IMR-90 (cell line): ENCODE measurements around the gene GLIS1. TPM values are rescaled to one million over a fixed set of nuclear protein-coding genes. Genes with fewer than 3 reads are reported as not detected.

Experiments
- ATAC-seq: fragments of 200-7000 bp; cut with Tn5 transposase; 2 replicates; pipeline ENCODE4 v1.9.1; 2020; ENCODE audit warnings: low read depth, mild to moderate bottlenecking, moderate library complexity
- BruUV-seq: library from RNA; stranded (reverse); fragments of 400-500 nt; replicated peaks from 2 replicates; lab custom pipeline; 2021; lab: Mats Ljungman, UMichigan
- CTCF ChIA-PET: fragments of 300-600 bp; formaldehyde crosslinking; extraction: SDS; loops from one replicate; lab custom pipeline; 2021; ENCODE audit warnings: antibody characterized with exemption; lab: Yijun Ruan, JAX
- POLR2A ChIA-PET: fragments of 300-600 bp; sonication (Branson Sonifier 250); formaldehyde crosslinking; loops from one replicate; lab custom pipeline; 2022; ENCODE audit warnings: antibody characterized with exemption; ENCODE audit not compliant: unreplicated experiment; lab: Charles Lee
- DNase-seq: peaks from one replicate; pipeline ENCODE4 v3.0.0; 2013
- H2AFZ ChIP-seq: replicated peaks from 2 replicates; pipeline ENCODE3; 2013; ENCODE audit warnings: low read length, mild to moderate bottlenecking; ENCODE audit not compliant: poor library complexity
- H2AK5ac ChIP-seq: 2 replicates; pipeline ENCODE4 v1.6.1; 2013; ENCODE audit warnings: low read depth, low read length, inconsistent platforms
- H2AK9ac ChIP-seq: replicated peaks from 2 replicates; pipeline ENCODE3; 2013; ENCODE audit warnings: mild to moderate bottlenecking, low read depth, low read length, moderate library complexity; ENCODE audit not compliant: poor library complexity
- H2BK120ac ChIP-seq: 2 replicates; pipeline ENCODE4 v1.6.1; 2013; ENCODE audit warnings: low read depth, low read length, inconsistent platforms
- H2BK15ac ChIP-seq: 3 replicates; pipeline ENCODE4 v1.6.1; 2013; ENCODE audit warnings: low read depth, low read length, inconsistent platforms
- H2BK20ac ChIP-seq: 2 replicates; pipeline ENCODE4 v1.6.1; 2013; ENCODE audit warnings: low read depth, mild to moderate bottlenecking, inconsistent platforms, low read length, moderate library complexity
- H2BK5ac ChIP-seq: 2 replicates; pipeline ENCODE4 v1.6.1; 2013; ENCODE audit warnings: mild to moderate bottlenecking, low read depth, low read length, inconsistent platforms; ENCODE audit not compliant: poor library complexity, severe bottlenecking
- H3K14ac ChIP-seq: replicated peaks from 2 replicates; pipeline ENCODE4 v1.6.1; 2013; ENCODE audit warnings: low read depth, low read length, inconsistent platforms
- H3K18ac ChIP-seq: 2 replicates; pipeline ENCODE4 v1.6.1; 2013; ENCODE audit warnings: low read depth, low read length, control low read depth
- H3K23ac ChIP-seq: 2 replicates; pipeline ENCODE4 v1.6.1; 2013; ENCODE audit warnings: low read depth, low read length, inconsistent platforms
- H3K27ac ChIP-seq: 2 replicates; pipeline ENCODE4 v1.5.1; 2013; ENCODE audit warnings: mild to moderate bottlenecking, control low read depth, low read length; ENCODE audit not compliant: insufficient read depth
- H3K27me3 ChIP-seq: 2 replicates; pipeline ENCODE4 v1.6.1; 2013; ENCODE audit warnings: low read length; ENCODE audit not compliant: control insufficient read depth, insufficient read depth
- H3K36me3 ChIP-seq: 2 replicates; pipeline ENCODE4 v1.6.1; 2013; ENCODE audit warnings: low read length, mixed read lengths; ENCODE audit not compliant: control insufficient read depth, insufficient read depth
- H3K4ac ChIP-seq: 2 replicates; pipeline ENCODE4 v1.6.1; 2013; ENCODE audit warnings: low read depth, low read length, inconsistent platforms
- H3K4me1 ChIP-seq: 2 replicates; pipeline ENCODE4 v1.6.1; 2013; ENCODE audit warnings: low read length, mixed read lengths; ENCODE audit not compliant: control insufficient read depth, insufficient read depth
- H3K4me2 ChIP-seq: 2 replicates; pipeline ENCODE4 v1.6.1; 2013; ENCODE audit warnings: low read depth, mild to moderate bottlenecking, control low read depth, low read length, moderate library complexity
- H3K4me3 ChIP-seq: 2 replicates; pipeline ENCODE4 v1.5.1; 2013; ENCODE audit warnings: low read depth, mild to moderate bottlenecking, control low read depth, low read length, moderate library complexity; ENCODE audit not compliant: insufficient read depth
- H3K56ac ChIP-seq: 2 replicates; pipeline ENCODE4 v1.6.1; 2013; ENCODE audit warnings: low read length, inconsistent platforms; ENCODE audit not compliant: insufficient read depth; ENCODE audit errors: extremely low read depth
- H3K79me1 ChIP-seq, 2 experiments: 2 replicates each; pipeline ENCODE4 v1.6.1; 2013; ENCODE audit warnings: low read length in 2 of 2, inconsistent platforms in 1 of 2, low read depth in 1 of 2
- H3K9ac ChIP-seq: 2 replicates; pipeline ENCODE4 v1.6.1; 2013; ENCODE audit warnings: low read depth, low read length, control low read depth
- H3K9me1 ChIP-seq: 2 replicates; pipeline ENCODE4 v1.6.1; 2013; ENCODE audit warnings: low read length, inconsistent platforms; ENCODE audit not compliant: insufficient read depth
- H3K9me3 ChIP-seq: 2 replicates; pipeline ENCODE4 v1.6.1; 2013; ENCODE audit warnings: low read length; ENCODE audit not compliant: control insufficient read depth, insufficient read depth
- H4K20me1 ChIP-seq: 2 replicates; pipeline ENCODE4 v1.6.1; 2013; ENCODE audit warnings: low read length, inconsistent platforms; ENCODE audit not compliant: insufficient read depth
- H4K5ac ChIP-seq: 2 replicates; pipeline ENCODE4 v1.6.1; 2013; ENCODE audit warnings: mild to moderate bottlenecking, low read depth, low read length, control low read depth
- H4K8ac ChIP-seq, 2 experiments: 2 replicates each; pipeline ENCODE4 v1.6.1; 2013; ENCODE audit warnings: low read depth in 2 of 2, low read length in 2 of 2, control low read depth in 1 of 2, inconsistent platforms in 1 of 2
- H4K91ac ChIP-seq: 2 replicates; pipeline ENCODE4 v1.6.1; 2013; ENCODE audit warnings: low read depth, low read length, inconsistent platforms; ENCODE audit not compliant: insufficient read depth
- BHLHE40 ChIP-seq: fragments of 150-350 bp; IDR thresholded peaks from 2 replicates; pipeline ENCODE4 v1.6.1; 2016; ENCODE audit warnings: mild to moderate bottlenecking, low read depth, low read length
- CEBPB ChIP-seq: IDR thresholded peaks from 2 replicates; pipeline ENCODE4 v1.6.1; 2012; ENCODE audit warnings: low read depth, low read length, improper control_type of control experiment
- CHD1 ChIP-seq: IDR thresholded peaks from 2 replicates; pipeline ENCODE4 v1.6.1; 2012; ENCODE audit warnings: low read depth, low read length, improper control_type of control experiment
- FOS ChIP-seq: fragments of 150-350 bp; IDR thresholded peaks from 2 replicates; pipeline ENCODE4 v1.6.1; 2016; ENCODE audit warnings: low read depth, low read length
- MAFK ChIP-seq: IDR thresholded peaks from 2 replicates; pipeline ENCODE4 v1.6.1; 2012; ENCODE audit warnings: low read depth, low read length, improper control_type of control experiment
- MAZ ChIP-seq: IDR thresholded peaks from 2 replicates; pipeline ENCODE4 v1.6.1; 2012; ENCODE audit warnings: low read depth, mild to moderate bottlenecking, low read length, improper control_type of control experiment, moderate library complexity, borderline replicate concordance
- MXI1 ChIP-seq: IDR thresholded peaks from 2 replicates; pipeline ENCODE4 v1.6.1; 2012; ENCODE audit warnings: low read depth, mild to moderate bottlenecking, low read length, moderate library complexity, borderline replicate concordance
- NFE2L2 ChIP-seq: fragments of 150-350 bp; IDR thresholded peaks from 2 replicates; pipeline ENCODE4 v1.6.1; 2016; ENCODE audit warnings: low read depth, mild to moderate bottlenecking, low read length
- POLR2A ChIP-seq: IDR thresholded peaks from 2 replicates; pipeline ENCODE4 v1.6.1; 2012; ENCODE audit warnings: mild to moderate bottlenecking, low read depth, low read length
- RAD21 ChIP-seq: IDR thresholded peaks from 2 replicates; pipeline ENCODE4 v1.6.1; 2012; ENCODE audit warnings: low read length, improper control_type of control experiment
- RCOR1 ChIP-seq: IDR thresholded peaks from 2 replicates; pipeline ENCODE4 v1.6.1; 2012; ENCODE audit warnings: mild to moderate bottlenecking, low read length, improper control_type of control experiment; ENCODE audit not compliant: insufficient replicate concordance
- RFX5 ChIP-seq: IDR thresholded peaks from 2 replicates; pipeline ENCODE4 v1.8.0; 2012; ENCODE audit warnings: low read depth, mild to moderate bottlenecking, low read length, moderate library complexity
- WGBS, 2 experiments: methylation state at CpG; one replicate each; pipeline versions ENCODE4 v1.1.5 to v1.1.7; 2013; ENCODE audit warnings: missing lambda C conversion rate in 2 of 2; ENCODE audit not compliant: insufficient read length in 1 of 2; ENCODE audit errors: extremely low coverage in 2 of 2; 5-methylcytosine and 5-hydroxymethylcytosine counted together
- dilution Hi-C: fragments of 300-500 bp; cut with HindIII; formaldehyde crosslinking; loops from one replicate; pipeline ENCODE4 v1.14.3; 2018; ENCODE audit warnings: low sequenced_read_pairs; ENCODE audit not compliant: unreplicated experiment
- in situ Hi-C: fragments of 300-500 bp; cut with MboI; formaldehyde crosslinking; loops from 3 replicates; pipeline ENCODE4 v1.14.3; 2019; ENCODE audit warnings: low sequenced_read_pairs, inconsistent platforms, mixed read lengths
- intact Hi-C: fragments of 100-400 bp; cut with micrococcal nuclease; formaldehyde crosslinking; loops from 2 replicates; pipeline ENCODE4 v1.10.0; 2022
- polyA plus RNA-seq, 3 experiments: library from polyadenylated mRNA; depleted of rRNA; stranded (reverse); fragments of >200 nt; gene quantifications; 2 replicates each; pipeline ENCODE4 v1.2.3, GENCODE V29; 2012; ENCODE audit warnings: low replicate concordance in 1 of 3
- total RNA-seq: library from RNA; depleted of rRNA; stranded (reverse); fragments of >200 nt; gene quantifications from 2 replicates; pipeline ENCODE4 v1.2.3, GENCODE V29; 2012
- TF ChIP-seq, protein P1 (sequence below): conservative IDR thresholded peaks from 2 replicates; pipeline ENCODE4 v1.5.1; 2012; ENCODE audit warnings: mild to moderate bottlenecking, low read depth, low read length, improper control_type of control experiment
- TF ChIP-seq, protein P2 (sequence below): fragments of 150-350 bp; IDR thresholded peaks from 2 replicates; pipeline ENCODE4 v1.6.1; 2016; ENCODE audit warnings: low read depth, mild to moderate bottlenecking, low read length, moderate library complexity, borderline replicate concordance

Gene GLIS1
- total and polyA plus RNA-seq, 2 of the 4 experiments (the other 2 are of a cell fraction): 0.18 to 2.3 TPM

DNA sequence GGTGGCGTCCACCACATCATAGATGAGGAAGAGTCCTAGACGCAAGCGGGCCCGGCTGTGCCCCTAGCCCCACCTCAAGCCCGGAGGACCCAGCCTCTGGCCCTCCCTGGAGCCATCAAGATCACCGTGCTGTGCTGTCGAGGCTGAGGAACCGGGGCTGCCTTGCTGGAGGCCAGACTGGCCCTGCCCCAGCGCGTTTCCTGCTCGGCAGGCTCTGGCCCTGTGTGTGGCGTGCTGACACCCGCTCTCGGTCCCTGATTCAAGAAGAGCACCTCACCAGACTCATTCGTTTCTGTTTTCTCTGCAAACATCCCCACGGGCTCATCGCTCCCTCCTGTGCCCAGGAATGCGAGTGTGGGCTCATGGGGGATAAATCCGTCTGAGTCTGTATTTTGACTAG is 51.1 kb downstream of the GLIS1 start:
- CTCF ChIA-PET: no interaction called here
- Histone ChIP-seq H2BK15ac (no peak overlapping the region), H4K91ac (peak overlapping the region; percentile 18; the same call in 1 of the 2 replicates), H3K23ac (no peak overlapping the region), H2BK20ac (no peak overlapping the region), H3K9me1 (peaks cover 24% of the 10 kb centered on the region), H3K56ac (no peak overlapping the region), H4K5ac (no peak overlapping the region), H3K9me3 (no peaks in the 10 kb centered on the region), H2AFZ (no peak overlapping the region), H3K4me1 (peaks cover 24% of the 10 kb centered on the region), H3K79me1 (peaks cover 0 to 58% of the 10 kb centered on the region in 2 experiments; a peak in 3 of 4 replicates), H3K14ac (no peak overlapping the region), H3K4ac (no peak overlapping the region), H3K4me2 (no peak overlapping the region), H4K20me1 (peaks cover 28% of the 10 kb centered on the region; the same call in 1 of the 2 replicates), H3K27ac (no peak overlapping the region), H4K8ac (no peak overlapping the region), H2AK9ac (no peak overlapping the region), H3K4me3 (no peak overlapping the region), H2BK120ac (no peak overlapping the region), H3K18ac (no peak overlapping the region), H3K27me3 (no peaks in the 10 kb centered on the region), H2AK5ac (no peak overlapping the region), H2BK5ac (no peak overlapping the region), H3K9ac (no peak overlapping the region), H3K36me3 (no peaks in the 10 kb centered on the region)
- dilution Hi-C loops (no loop called here), intact Hi-C loops (loop anchor here (5.0 kb wide), 2 partner anchors 44 to 201 kb away; no protein-coding TSS in a partner anchor), in situ Hi-C loops (no loop called here)
- ATAC-seq: no peak
- POLR2A ChIA-PET: no interaction called here
- TF ChIP-seq NFE2L2: no peak
- TF ChIP-seq CHD1: no peak
- no peak for TF ChIP-seq MXI1
- TF ChIP-seq CEBPB: no peak
- no peak for TF ChIP-seq POLR2A
- TF ChIP-seq MAFK: no peak
- TF ChIP-seq RAD21: no peak
- no peak for TF ChIP-seq RCOR1
- TF ChIP-seq BHLHE40: no peak
- no peak for TF ChIP-seq MAZ
- TF ChIP-seq FOS: no peak
- no peak for TF ChIP-seq RFX5
- TF ChIP-seq, protein P1, sequence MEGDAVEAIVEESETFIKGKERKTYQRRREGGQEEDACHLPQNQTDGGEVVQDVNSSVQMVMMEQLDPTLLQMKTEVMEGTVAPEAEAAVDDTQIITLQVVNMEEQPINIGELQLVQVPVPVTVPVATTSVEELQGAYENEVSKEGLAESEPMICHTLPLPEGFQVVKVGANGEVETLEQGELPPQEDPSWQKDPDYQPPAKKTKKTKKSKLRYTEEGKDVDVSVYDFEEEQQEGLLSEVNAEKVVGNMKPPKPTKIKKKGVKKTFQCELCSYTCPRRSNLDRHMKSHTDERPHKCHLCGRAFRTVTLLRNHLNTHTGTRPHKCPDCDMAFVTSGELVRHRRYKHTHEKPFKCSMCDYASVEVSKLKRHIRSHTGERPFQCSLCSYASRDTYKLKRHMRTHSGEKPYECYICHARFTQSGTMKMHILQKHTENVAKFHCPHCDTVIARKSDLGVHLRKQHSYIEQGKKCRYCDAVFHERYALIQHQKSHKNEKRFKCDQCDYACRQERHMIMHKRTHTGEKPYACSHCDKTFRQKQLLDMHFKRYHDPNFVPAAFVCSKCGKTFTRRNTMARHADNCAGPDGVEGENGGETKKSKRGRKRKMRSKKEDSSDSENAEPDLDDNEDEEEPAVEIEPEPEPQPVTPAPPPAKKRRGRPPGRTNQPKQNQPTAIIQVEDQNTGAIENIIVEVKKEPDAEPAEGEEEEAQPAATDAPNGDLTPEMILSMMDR: no peak
- TF ChIP-seq, protein P2, sequence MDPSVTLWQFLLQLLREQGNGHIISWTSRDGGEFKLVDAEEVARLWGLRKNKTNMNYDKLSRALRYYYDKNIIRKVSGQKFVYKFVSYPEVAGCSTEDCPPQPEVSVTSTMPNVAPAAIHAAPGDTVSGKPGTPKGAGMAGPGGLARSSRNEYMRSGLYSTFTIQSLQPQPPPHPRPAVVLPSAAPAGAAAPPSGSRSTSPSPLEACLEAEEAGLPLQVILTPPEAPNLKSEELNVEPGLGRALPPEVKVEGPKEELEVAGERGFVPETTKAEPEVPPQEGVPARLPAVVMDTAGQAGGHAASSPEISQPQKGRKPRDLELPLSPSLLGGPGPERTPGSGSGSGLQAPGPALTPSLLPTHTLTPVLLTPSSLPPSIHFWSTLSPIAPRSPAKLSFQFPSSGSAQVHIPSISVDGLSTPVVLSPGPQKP: no peak
- WGBS, 2 experiments: 83% methylated on average over 6 of the region's 19 CpGs; no CpG with 5 or more reads in 1 of the 2 experiments
- DNase-seq: no peak
- no TSS peak for BruUV-seq
